NCI-H82 treated with DMSO at 0.1 percent for 48 hours (cell line): ENCODE measurements around the gene PGA5.
"Not testable (repeated sequence)": the region's sequence is repeated elsewhere in the genome, so short reads cannot be mapped to it uniquely, and the experiment has no call there.

Experiments
- DNase-seq: peaks from one replicate; lab custom pipeline; 2025; ENCODE audit not compliant: unreplicated experiment; lab: John Stamatoyannopoulos, UW

The PGA5 gene

GRCh38 chr11:61240875-61241274 is at the start of gene PGA5:
TSS of gene PGA5 (plus strand) at chr11:61241175. CDS start at chr11:61241227, 52 bp downstream.
- not testable (repeated sequence) for DNase-seq

DNA sequence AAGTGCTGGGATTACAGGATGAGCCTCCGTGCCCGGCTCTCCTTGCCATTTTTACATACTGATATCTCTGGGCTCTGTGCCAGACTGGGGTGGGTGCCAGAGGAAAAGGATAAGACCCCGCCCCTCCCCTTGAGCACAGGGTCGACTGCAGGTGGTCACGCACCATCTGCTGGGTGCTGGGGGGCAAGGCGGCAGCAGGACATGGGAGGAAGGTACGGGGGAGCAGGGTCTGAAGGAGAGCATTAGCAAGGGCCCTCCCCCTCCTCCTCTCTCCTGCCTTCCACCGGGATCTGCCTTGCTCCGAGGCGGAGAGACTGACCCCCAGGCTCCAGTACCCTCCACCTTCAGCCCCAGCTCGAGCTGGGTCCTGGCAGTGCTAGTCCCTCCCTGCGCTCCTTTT is 47.4 kb upstream of the PGA5 start:
- DNase-seq: no peak

- DNase-seq: no peak
These were observed 46.8 kb upstream of the PGA5 start for GRCh38 chr11:61194169-61194671.

GRCh38 chr11:61194981-61195695 is 45.8 kb upstream of the PGA5 start:
- DNase-seq: no peak

- DNase-seq: no peak
These were observed 45.3 kb upstream of the PGA5 start for GRCh38 chr11:61195719-61196118.

GRCh38 chr11:61198361-61198760 is 42.6 kb upstream of the PGA5 start:
- DNase-seq: no peak

DNA sequence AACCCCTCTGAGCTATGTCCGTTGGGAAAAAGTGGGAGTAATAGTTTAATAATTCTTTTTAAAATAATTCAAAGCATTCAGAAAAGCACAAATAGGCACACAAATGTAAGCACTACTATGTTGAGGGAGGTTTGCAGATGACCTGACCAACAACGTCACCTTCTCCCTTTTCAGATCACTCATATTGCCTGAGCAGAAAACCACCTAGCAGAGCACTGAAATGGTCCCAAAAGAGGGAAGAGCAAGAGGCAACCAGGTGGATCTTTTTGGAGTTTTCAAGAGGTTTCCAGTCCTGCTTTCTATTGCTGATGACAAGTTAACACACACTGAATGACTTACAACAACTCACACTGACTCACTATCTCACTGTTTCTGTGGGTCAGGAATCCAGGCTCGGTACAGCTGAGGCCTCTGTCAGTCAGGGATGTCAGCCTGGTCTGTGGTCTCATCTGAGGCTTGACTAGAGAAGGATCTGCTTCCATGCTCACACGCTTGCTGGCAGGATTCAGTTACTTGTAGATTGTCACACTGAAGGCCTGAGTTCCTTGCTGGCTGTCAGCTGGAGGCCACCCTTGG is 41.9 kb upstream of the PGA5 start:
- DNase-seq: no peak

GRCh38 chr11:61201476-61201875 is 39.5 kb upstream of the PGA5 start:
- DNase-seq: no peak

DNA sequence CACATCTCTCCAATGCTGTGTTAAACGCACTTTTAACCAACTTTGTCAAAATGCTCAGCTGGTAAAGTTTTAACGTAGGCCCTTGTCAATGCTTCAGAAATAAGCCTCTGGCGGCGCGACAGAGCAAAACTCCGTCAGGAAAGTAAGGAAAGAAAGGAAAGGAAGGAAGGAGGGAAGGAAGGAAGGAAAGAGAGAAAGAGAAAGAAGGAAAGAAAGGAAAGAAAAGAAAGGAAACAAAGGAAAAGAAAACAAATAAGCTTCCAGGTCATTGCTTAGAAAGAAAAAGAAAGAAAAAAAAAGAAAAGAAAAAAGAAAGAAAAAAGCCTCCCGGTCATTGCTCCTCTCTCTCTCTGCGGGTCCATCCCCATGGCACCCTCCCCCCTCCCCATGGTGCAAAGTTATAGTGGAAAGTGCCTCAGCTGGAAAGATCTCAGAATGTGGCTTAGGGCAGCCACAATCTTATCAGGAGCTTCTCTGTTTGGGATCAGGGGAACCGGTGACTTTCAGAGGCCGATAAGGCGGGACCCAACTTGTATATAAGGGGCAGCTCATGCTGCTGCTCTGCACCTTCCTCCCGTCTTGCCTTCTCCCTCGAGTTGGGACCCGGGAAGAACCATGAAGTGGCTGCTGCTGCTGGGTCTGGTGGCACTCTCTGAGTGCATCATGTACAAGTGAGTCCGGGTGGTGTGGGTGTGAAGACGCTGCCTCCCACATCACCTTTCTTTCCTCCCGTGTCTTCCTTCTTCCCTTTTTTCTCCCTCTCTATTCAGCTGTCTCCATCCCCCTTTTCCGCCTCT is 37.8 kb upstream of the PGA5 start, which contains the start of gene PGA3:
Gene PGA3, plus strand, starts transcription at position 566 of the 797 bp plus-strand sequence. Its CDS starts 50 bp downstream, at position 616.
- not testable (repeated sequence) for DNase-seq

- DNase-seq: not testable (repeated sequence)
These were observed 37.1 kb upstream of the PGA5 start for GRCh38 chr11:61203873-61204272.

DNA sequence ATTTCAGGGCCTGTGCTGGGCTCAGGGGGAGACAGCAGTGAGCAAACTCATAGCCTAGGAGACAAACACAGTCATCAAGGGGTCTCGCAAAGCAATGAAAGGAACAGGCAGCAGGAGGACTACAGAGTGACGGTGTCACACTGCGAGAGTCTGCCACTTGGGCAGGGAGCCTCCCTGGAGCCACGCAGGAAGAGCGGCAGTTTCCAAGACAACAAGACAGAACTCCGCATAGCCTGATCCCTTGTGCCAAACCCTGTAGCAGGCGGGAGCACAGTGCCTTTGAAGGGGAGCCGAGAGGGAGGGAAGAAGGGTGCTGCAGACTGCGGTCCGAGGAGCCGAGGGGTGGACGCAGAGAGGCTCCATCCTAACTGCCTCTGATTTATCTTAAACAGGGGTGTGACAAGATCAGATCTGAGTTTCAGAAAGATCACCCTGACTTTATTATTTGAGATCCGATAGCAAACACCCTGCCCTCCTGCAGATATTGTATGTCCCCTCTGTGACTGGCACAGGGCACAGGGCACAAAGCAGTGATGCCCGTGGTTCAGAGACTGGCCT is 36.4 kb upstream of the PGA5 start:
- not testable (repeated sequence) for DNase-seq

GRCh38 chr11:61207636-61208310 is 33.2 kb upstream of the PGA5 start:
- DNase-seq: not testable (repeated sequence)

DNA sequence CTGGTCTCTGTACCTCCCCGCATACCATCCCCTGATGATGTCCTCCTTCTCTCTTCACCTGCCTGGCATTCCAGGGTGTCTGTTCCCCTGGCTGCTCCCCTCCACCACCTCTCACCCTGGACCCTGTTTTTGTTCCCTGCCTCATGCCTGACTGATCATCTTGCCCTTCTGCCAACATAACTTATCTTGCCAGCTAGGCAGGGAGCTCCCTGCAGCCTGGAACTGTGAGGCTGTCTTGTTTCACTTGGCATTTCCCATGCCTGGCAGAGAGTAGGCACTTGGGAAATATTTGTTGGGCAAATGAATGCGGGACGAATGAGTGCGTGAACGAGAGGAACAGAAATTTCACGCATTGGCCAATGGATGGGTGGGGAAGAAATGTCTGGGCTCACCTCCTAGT is 30.3 kb upstream of the PGA5 start:
- not testable (repeated sequence) for DNase-seq

DNA sequence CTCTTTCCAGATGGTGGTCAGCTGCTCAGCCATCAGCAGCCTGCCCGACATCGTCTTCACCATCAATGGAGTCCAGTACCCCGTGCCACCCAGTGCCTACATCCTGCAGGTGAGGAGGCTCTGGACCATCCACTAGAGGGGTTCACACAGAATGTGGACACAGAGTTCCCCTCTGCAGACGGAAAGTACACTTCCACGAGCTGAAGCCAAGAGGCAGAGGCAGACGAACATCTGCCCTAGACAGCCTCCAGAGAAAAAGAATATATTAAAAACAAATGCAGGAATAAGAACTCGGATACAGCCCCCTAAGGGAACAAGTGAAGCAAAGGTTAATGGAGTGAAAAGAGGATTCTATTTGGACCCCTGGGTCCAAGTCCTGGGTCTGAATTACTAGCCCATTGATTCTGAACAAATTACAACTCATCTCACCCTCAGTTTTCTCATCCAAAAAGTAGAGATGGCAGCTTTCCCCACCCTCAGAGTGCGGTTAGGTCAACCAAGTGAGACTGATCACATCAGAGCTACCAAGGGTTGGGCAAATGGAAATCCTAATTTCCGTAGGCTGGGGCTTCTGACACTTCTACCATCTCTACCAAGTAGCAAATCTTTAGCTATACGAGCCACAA is 29.5 kb upstream of the PGA5 start:
- DNase-seq: not testable (repeated sequence)

- DNase-seq: not testable (repeated sequence)
These were observed 28.8 kb upstream of the PGA5 start for GRCh38 chr11:61212202-61212601.

DNA sequence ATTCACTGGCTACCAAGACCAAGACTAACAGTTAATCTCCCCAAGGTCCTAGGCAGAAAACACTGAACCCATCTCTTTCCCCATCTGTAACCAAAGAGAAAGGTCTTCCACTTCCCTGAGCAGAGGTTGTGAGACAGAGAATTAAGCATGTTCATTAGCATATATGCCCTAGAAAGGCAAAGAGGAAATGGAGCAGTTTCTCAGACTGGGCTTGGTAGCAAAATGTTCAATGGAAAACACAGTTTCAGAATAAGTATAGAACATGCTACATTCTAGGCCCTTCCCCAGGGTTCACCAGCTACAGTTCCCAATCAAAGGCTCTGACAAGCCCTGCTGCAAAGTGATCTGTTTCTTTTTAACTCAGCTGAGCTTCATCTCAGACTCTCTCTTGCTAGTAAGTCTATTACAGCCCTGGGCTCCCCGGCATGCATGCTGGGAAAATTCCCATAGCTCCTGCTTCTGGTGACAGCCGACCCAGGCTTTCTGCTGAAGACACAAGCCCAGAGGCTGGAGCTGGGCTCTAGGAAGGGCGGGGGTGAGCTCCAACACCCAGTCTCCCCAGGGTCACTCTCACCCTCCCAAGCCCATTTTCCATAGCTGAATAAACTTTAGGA is 27.2 kb upstream of the PGA5 start:
- DNase-seq: not testable (repeated sequence)

- DNase-seq: not testable (repeated sequence)
These were observed 22.7 kb upstream of the PGA5 start for GRCh38 chr11:61218306-61218705.

- not testable (repeated sequence) for DNase-seq
These were observed 22.0 kb upstream of the PGA5 start for GRCh38 chr11:61219016-61219415.

GRCh38 chr11:61222047-61222446 is 18.9 kb upstream of the PGA5 start, which contains the start of gene PGA4:
TSS of gene PGA4 (plus strand) at chr11:61222347. CDS start at chr11:61222401, 54 bp downstream.
- DNase-seq: not testable (repeated sequence)

GRCh38 chr11:61222692-61223091 is 18.3 kb upstream of the PGA5 start:
- not testable (repeated sequence) for DNase-seq
